PC-3 (cell line): ENCODE measurements around the gene PTGR1. TPM values are rescaled to one million over a fixed set of nuclear protein-coding genes. Genes with fewer than 3 reads are reported as not detected.
A peak's percentile ranks its signal among the peaks of the same experiment; 100 is the strongest.

Experiments
- ATAC-seq: fragments of 200-7000 bp; cut with Tn5 transposase; 2 replicates; pipeline ENCODE4 v1.9.1; 2020; ENCODE audit warnings: mild to moderate bottlenecking, moderate library complexity
- BruUV-seq: library from RNA; stranded (reverse); fragments of 400-500 nt; replicated peaks from 2 replicates; lab custom pipeline; 2021; lab: Mats Ljungman, UMichigan
- CTCF ChIA-PET: fragments of 300-600 bp; sonication (Branson Sonifier 250); formaldehyde crosslinking; loops from one replicate; lab custom pipeline; 2022; ENCODE audit warnings: antibody characterized with exemption; lab: Charles Lee
- POLR2A ChIA-PET: fragments of 300-600 bp; sonication (Branson Sonifier 250); formaldehyde crosslinking; loops from one replicate; lab custom pipeline; 2022; ENCODE audit warnings: antibody characterized with exemption; ENCODE audit not compliant: unreplicated experiment; lab: Charles Lee
- DNase-seq: peaks from one replicate; pipeline ENCODE4 v3.0.0-alpha.2; 2015
- H2AFZ ChIP-seq: fragments of 300-600 bp; sonication (generic); 2 replicates; pipeline ENCODE4 v1.6.0; 2016; ENCODE audit warnings: antibody characterized with exemption, low read length
- H3F3A ChIP-seq: fragments of 300-600 bp; sonication (generic); one replicate; pipeline ENCODE4 v1.6.0; 2017; ENCODE audit warnings: antibody characterized with exemption, low read length, control low read depth, mild to moderate bottlenecking; ENCODE audit not compliant: unreplicated experiment
- H3K27ac ChIP-seq: fragments of 300-600 bp; sonication (generic); 2 replicates; pipeline ENCODE4 v1.5.1; 2016; ENCODE audit warnings: mild to moderate bottlenecking, low read length
- H3K27me3 ChIP-seq: fragments of 300-600 bp; sonication (generic); 2 replicates; pipeline ENCODE4 v1.6.1; 2016; ENCODE audit warnings: low read length, mixed read lengths
- H3K36me3 ChIP-seq: fragments of 300-600 bp; sonication (generic); 2 replicates; pipeline ENCODE4 v1.6.1; 2016; ENCODE audit warnings: low read depth, mixed run types, low read length, mixed read lengths
- H3K4me1 ChIP-seq: fragments of 300-600 bp; sonication (generic); 2 replicates; pipeline ENCODE4 v1.5.1; 2016; ENCODE audit warnings: low read length; ENCODE audit not compliant: insufficient read depth
- H3K4me2 ChIP-seq: fragments of 300-600 bp; sonication (generic); 2 replicates; pipeline ENCODE4 v1.6.0; 2016; ENCODE audit warnings: low read length
- H3K4me3 ChIP-seq: fragments of 300-600 bp; sonication (generic); 2 replicates; pipeline ENCODE4 v1.5.1; 2016; ENCODE audit warnings: mild to moderate bottlenecking, low read length, mixed read lengths
- H3K79me2 ChIP-seq: fragments of 300-600 bp; sonication (generic); 2 replicates; pipeline ENCODE4 v1.6.1; 2017; ENCODE audit warnings: low read length, mixed read lengths
- H3K9ac ChIP-seq: fragments of 300-600 bp; sonication (generic); 2 replicates; pipeline ENCODE4 v1.6.0; 2016; ENCODE audit warnings: mild to moderate bottlenecking, low read length
- H3K9me2 ChIP-seq: fragments of 300-600 bp; sonication (generic); replicated peaks from 2 replicates; pipeline ENCODE4 v1.6.1; 2016; ENCODE audit warnings: mixed run types, low read length, mixed read lengths
- H3K9me3 ChIP-seq: fragments of 300-600 bp; sonication (generic); 2 replicates; pipeline ENCODE4 v1.6.1; 2016; ENCODE audit warnings: low read length, mixed read lengths
- H4K20me1 ChIP-seq: fragments of 300-600 bp; sonication (generic); 2 replicates; pipeline ENCODE4 v1.6.1; 2016; ENCODE audit warnings: low read length, mixed read lengths
- CTCF ChIP-seq: fragments of 300-600 bp; sonication (generic); conservative IDR thresholded peaks from 2 replicates; pipeline ENCODE4 v1.5.1; 2017; ENCODE audit warnings: antibody characterized with exemption, low read depth, mild to moderate bottlenecking, low read length
- EZH2 ChIP-seq: fragments of 300-600 bp; sonication (generic); IDR thresholded peaks from one replicate; pipeline ENCODE4 v1.6.1; 2017; ENCODE audit warnings: antibody characterized with exemption, mild to moderate bottlenecking, low read length; ENCODE audit not compliant: unreplicated experiment
- EZH2phosphoT487 ChIP-seq: fragments of 300-600 bp; sonication (generic); IDR thresholded peaks from 2 replicates; pipeline ENCODE4 v1.6.1; 2018; ENCODE audit warnings: mild to moderate bottlenecking, antibody characterized with exemption, low read length, borderline replicate concordance
- intact Hi-C: fragments of 100-400 bp; cut with micrococcal nuclease; formaldehyde crosslinking; loops from 2 replicates; pipeline ENCODE4 v1.9.0; 2023
- total RNA-seq: library from RNA; depleted of rRNA; stranded (reverse); fragments of >200 nt; gene quantifications from 2 replicates; pipeline ENCODE4 v1.2.3, GENCODE V29; 2014

The PTGR1 gene
- total RNA-seq, 1 experiment from 2014 or later: 43.1 TPM

DNA sequence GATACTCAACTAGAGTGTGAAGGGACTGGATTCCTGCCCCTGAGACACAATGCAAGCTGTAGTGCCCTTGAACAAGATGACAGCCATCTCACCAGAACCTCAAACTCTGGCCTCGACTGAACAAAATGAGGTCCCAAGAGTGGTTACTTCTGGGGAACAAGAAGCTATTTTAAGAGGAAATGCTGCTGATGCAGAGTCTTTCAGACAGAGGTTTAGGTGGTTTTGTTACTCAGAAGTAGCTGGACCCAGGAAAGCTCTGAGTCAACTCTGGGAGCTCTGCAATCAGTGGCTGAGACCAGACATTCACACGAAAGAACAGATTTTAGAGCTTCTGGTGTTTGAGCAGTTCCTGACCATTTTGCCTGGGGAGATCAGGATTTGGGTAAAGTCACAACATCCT is 72.1 kb downstream of the PTGR1 start:
- no peak overlapping the region for H3K9ac ChIP-seq
- H2AFZ ChIP-seq: no peak overlapping the region
- peaks cover 7% of the 10 kb centered on the region; the same call in 1 of the 2 replicates for H3K4me1 ChIP-seq
- no peak for DNase-seq
- ChIA-PET CTCF (no interaction called here), POLR2A (no interaction called here)
- intact Hi-C loops: no loop called here
- peaks cover 13% of the 10 kb centered on the region for H3K79me2 ChIP-seq
- no peaks in the 10 kb centered on the region for H3K9me3 ChIP-seq
- no peaks in the 10 kb centered on the region for H3K27me3 ChIP-seq
- peaks cover 21% of the 10 kb centered on the region for H3K36me3 ChIP-seq
- H3K4me3 ChIP-seq: no peak overlapping the region
- no peak for TF ChIP-seq EZH2phosphoT487
- TF ChIP-seq CTCF: no peak
- TF ChIP-seq EZH2: no peak
- H3K27ac ChIP-seq: no peak overlapping the region
- H3F3A ChIP-seq: no peaks in the 10 kb centered on the region
- ATAC-seq: no peak
- no peaks in the 10 kb centered on the region for H3K9me2 ChIP-seq
- BruUV-seq: no TSS peak
- H3K4me2 ChIP-seq: no peak overlapping the region
- H4K20me1 ChIP-seq: no peaks in the 10 kb centered on the region

GRCh38 chr9:111525056-111525977 is 74.1 kb downstream of the PTGR1 start, which contains the start of gene ZNF483:
Gene ZNF483 (plus strand): TSS chr9:111525179. CDS start chr9:111527396, 2,217 bp downstream.
- H3K4me3 ChIP-seq: peak within 1 kb of the TSS; percentile 74
- DNase-seq: peak; percentile 83
- ATAC-seq: peak; percentile 86
- TSS peak; percentile 59 for BruUV-seq
- H4K20me1 ChIP-seq: no peaks in the 10 kb centered on the region
- H3K27ac ChIP-seq: peak within 1 kb of the TSS; percentile 20
- H3K36me3 ChIP-seq: peaks cover 16% of the 10 kb centered on the region
- no peak for TF ChIP-seq CTCF
- no peak for TF ChIP-seq EZH2phosphoT487
- no peak for TF ChIP-seq EZH2
- H3K79me2 ChIP-seq: peaks cover 13% of the 10 kb centered on the region
- peak within 1 kb of the TSS; percentile 91 for H2AFZ ChIP-seq
- ChIA-PET POLR2A (no interaction called here), CTCF (no interaction called here)
- H3K4me2 ChIP-seq: peak within 1 kb of the TSS; percentile 95
- intact Hi-C loops: loop anchor here (2.0 kb wide), 1 partner anchor 41 kb away; the partner anchor contains the start of gene ECPAS
- H3K27me3 ChIP-seq: no peaks in the 10 kb centered on the region
- H3K9me3 ChIP-seq: no peaks in the 10 kb centered on the region
- peak within 1 kb of the TSS; percentile 66 for H3K9ac ChIP-seq
- peaks cover 7% of the 10 kb centered on the region; the same call in 1 of the 2 replicates for H3K4me1 ChIP-seq
- no peaks in the 10 kb centered on the region for H3K9me2 ChIP-seq
- H3F3A ChIP-seq: no peaks in the 10 kb centered on the region
